Measurements from ENCODE around the gene SELENOP.

SELENOP gene

DNA sequence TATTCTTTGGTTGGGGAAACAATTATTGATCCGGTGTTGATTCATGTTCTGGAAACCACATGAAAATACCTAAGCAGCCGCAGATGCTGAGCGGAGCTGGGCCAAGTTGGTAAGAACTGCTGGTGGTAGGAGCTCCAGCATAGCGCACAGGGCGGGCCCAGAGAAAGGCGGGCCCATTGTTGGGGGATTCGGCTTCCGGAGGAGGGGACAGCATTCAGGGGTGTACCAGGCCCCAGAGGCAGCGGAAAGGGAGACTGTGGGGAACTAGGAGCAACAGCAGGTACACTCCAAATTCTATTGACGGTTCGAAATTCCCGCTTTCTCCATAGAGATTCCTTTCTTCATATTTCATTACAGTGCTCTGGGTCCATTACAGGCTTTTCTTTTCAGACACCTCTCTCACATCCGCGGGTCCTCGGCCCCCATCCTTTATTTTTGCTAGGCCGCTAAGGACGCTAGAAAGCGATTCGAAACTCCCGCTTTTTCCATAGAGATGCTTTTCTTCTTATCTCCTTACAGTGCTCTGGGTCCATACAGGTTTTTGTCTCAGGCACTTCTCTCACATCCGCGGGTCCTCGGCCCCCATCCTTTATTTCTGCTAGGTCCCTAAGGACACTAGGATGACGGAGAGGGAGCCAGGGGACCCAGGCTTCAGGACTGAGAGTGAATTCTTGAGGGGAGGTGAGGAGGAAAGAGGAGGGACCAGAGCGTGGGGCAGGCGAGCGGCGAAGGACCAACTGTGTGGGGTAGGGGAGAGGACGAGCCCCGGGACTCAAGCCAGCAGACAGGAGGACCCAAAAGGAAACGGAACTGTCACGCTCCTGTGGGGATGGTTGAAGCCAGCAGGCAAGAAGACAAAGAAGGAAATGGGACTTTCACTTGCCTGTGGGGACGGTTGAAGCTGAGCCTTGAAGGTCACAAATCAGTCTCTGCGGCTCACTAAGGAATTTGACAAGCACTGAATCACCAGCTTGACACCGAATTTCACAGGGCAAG, 54.8 kb downstream of the SELENOP start, which contains the start of gene CCDC152:
TSS of gene CCDC152 (plus strand) at position 213 of the 996 bp plus-strand sequence. CDS start 2,304 bp downstream, outside the sequence.
- DNase-seq = no peak
- in situ Hi-C loops (cut with HindIII; ENCODE audit: low pct_ligation_motif_present, low pct_unique_long_range_greater_than_20kb, low sequenced_read_pairs) = no loop called here

- in situ Hi-C loops (cut with HindIII; ENCODE audit: low pct_ligation_motif_present, low pct_unique_long_range_greater_than_20kb, low sequenced_read_pairs) = no loop called here
- no peak for DNase-seq
These were observed 58.6 kb downstream of the SELENOP start for GRCh38 chr5:42753099-42753498.

- in situ Hi-C loops (cut with HindIII; ENCODE audit: low pct_ligation_motif_present, low pct_unique_long_range_greater_than_20kb, low sequenced_read_pairs) = no loop called here
- DNase-seq = no peak
These were observed 60.6 kb downstream of the SELENOP start for GRCh38 chr5:42751044-42751443.

GRCh38 chr5:42750507-42750906, 61.2 kb downstream of the SELENOP start:
- in situ Hi-C loops (cut with HindIII; ENCODE audit: low pct_ligation_motif_present, low pct_unique_long_range_greater_than_20kb, low sequenced_read_pairs) = no loop called here
- no peak for DNase-seq

Data from ACHN (cell line).